ENCODE results near the gene CLCN4.

DNA sequence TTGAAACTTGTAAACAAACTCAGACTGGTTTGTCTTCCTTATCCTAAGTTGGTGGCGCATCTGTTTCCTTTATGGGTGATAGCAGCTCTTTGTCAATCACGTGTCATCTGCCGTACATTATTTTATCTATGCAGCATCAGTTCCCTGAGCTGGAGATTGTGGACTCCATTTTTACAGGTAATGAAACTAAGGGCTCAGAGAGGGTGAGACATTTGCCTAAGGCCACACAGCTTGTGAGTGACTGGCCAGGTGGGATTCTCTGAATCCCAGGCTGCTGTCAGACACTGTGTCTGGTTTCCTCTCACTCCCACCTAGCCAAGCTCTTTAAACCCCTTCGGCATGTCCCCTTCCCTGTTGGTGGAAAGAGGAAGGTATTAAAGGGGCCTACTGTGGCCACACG, 41.7 kb upstream of the CLCN4 start:
- TF ChIP-seq GATA3 (IDR thresholded peaks at IDR 0.05; ENCODE audit: low read depth, low read length) (no peak), GATA2 (IDR thresholded peaks at IDR 0.05; ENCODE audit: low read depth, low read length) (no peak)
